ENCODE results near the gene ZC3H7A. TPM values are rescaled to one million over a fixed set of nuclear protein-coding genes. Genes with fewer than 3 reads are reported as not detected.

ZC3H7A gene
- total RNA-seq, 1 donor from 2014 or later, result 67.5 TPM

- peaks cover 47% of the 10 kb centered on the region for H3K4me1 ChIP-seq
- no peaks in the 10 kb centered on the region for H3K27me3 ChIP-seq
- no peak for TF ChIP-seq POLR2A (IDR thresholded peaks at IDR 0.05)
- no peak for TF ChIP-seq CTCF (IDR thresholded peaks at IDR 0.05)
- no peak for TF ChIP-seq POLR2AphosphoS5 (IDR thresholded peaks at IDR 0.05; ENCODE audit: insufficient read depth in 1 of 2, low read depth in 1 of 2)
- H3K9me3 ChIP-seq, result no peaks in the 10 kb centered on the region
- intact Hi-C loops (cut with DNase I), result no loop called here
- DNase-seq (ENCODE audit: extremely low spot score in 2 of 2), result no peak
- H3K4me3 ChIP-seq, result no peak overlapping the region
- peak overlapping the region; percentile 81 for H3K27ac ChIP-seq
- peaks cover 0 to under 1% of the 10 kb centered on the region in 2 donors for H3K36me3 ChIP-seq
These were observed 13.1 kb downstream of the ZC3H7A start for GRCh38 chr16:11784038-11784369.

GRCh38 chr16:11783319-11784037 is 13.6 kb downstream of the ZC3H7A start:
- no peak for DNase-seq (ENCODE audit: extremely low spot score in 2 of 2)
- intact Hi-C loops (cut with DNase I), result no loop called here
- peak overlapping the region; percentile 81 for H3K27ac ChIP-seq
- peak overlapping the region; percentile 9 to 31 for H3K4me3 ChIP-seq
- H3K36me3 ChIP-seq, result peaks cover 0 to 5% of the 10 kb centered on the region in 2 donors
- no peaks in the 10 kb centered on the region for H3K9me3 ChIP-seq
- H3K4me1 ChIP-seq, result peaks cover 47% of the 10 kb centered on the region
- no peaks in the 10 kb centered on the region for H3K27me3 ChIP-seq
- TF ChIP-seq CTCF (IDR thresholded peaks at IDR 0.05) (no peak), POLR2A (IDR thresholded peaks at IDR 0.05) (no peak), POLR2AphosphoS5 (IDR thresholded peaks at IDR 0.05; ENCODE audit: insufficient read depth in 1 of 2, low read depth in 1 of 2) (no peak)

- TF ChIP-seq POLR2AphosphoS5 (IDR thresholded peaks at IDR 0.05; ENCODE audit: insufficient read depth in 1 of 2, low read depth in 1 of 2) (no peak), POLR2A (IDR thresholded peaks at IDR 0.05) (no peak), CTCF (IDR thresholded peaks at IDR 0.05) (no peak)
- Histone ChIP-seq H3K4me3 (no peak overlapping the region), H3K4me1 (peaks cover 47% of the 10 kb centered on the region), H3K27ac (peak overlapping the region; percentile 81), H3K36me3 (peaks cover 0 to 15% of the 10 kb centered on the region in 2 donors), H3K9me3 (no peaks in the 10 kb centered on the region), H3K27me3 (no peaks in the 10 kb centered on the region)
- intact Hi-C loops (cut with DNase I), result no loop called here
- no peak for DNase-seq (ENCODE audit: extremely low spot score in 2 of 2)
These were observed 15.3 kb downstream of the ZC3H7A start for GRCh38 chr16:11781773-11782172.

GRCh38 chr16:11780991-11781680 is 15.9 kb downstream of the ZC3H7A start:
- DNase-seq (ENCODE audit: extremely low spot score in 2 of 2), result no peak
- intact Hi-C loops (cut with DNase I), result no loop called here
- Histone ChIP-seq H3K27ac (peak overlapping the region; percentile 81), H3K9me3 (no peaks in the 10 kb centered on the region), H3K36me3 (peaks cover 0 to 21% of the 10 kb centered on the region in 2 donors), H3K4me1 (peaks cover 47% of the 10 kb centered on the region), H3K27me3 (no peaks in the 10 kb centered on the region), H3K4me3 (no peak overlapping the region)
- no peak for TF ChIP-seq CTCF (IDR thresholded peaks at IDR 0.05)
- no peak for TF ChIP-seq POLR2A (IDR thresholded peaks at IDR 0.05)
- no peak for TF ChIP-seq POLR2AphosphoS5 (IDR thresholded peaks at IDR 0.05; ENCODE audit: insufficient read depth in 1 of 2, low read depth in 1 of 2)

- Histone ChIP-seq H3K4me1 (peaks cover 36% of the 10 kb centered on the region), H3K9me3 (no peaks in the 10 kb centered on the region), H3K36me3 (peaks cover 0 to 41% of the 10 kb centered on the region in 2 donors), H3K4me3 (no peak overlapping the region), H3K27me3 (no peaks in the 10 kb centered on the region), H3K27ac (no peak overlapping the region)
- intact Hi-C loops (cut with DNase I), result no loop called here
- no peak for TF ChIP-seq POLR2AphosphoS5 (IDR thresholded peaks at IDR 0.05; ENCODE audit: insufficient read depth in 1 of 2, low read depth in 1 of 2)
- TF ChIP-seq CTCF (IDR thresholded peaks at IDR 0.05), result no peak
- TF ChIP-seq POLR2A (IDR thresholded peaks at IDR 0.05), result no peak
- DNase-seq (ENCODE audit: extremely low spot score in 2 of 2), result no peak
These were observed 18.0 kb downstream of the ZC3H7A start for GRCh38 chr16:11779074-11779473.

All from vagina (tissue), 2 donors.